NCI-H2081 treated with DMSO at 0.1 percent for 48 hours (cell line): ENCODE results near the gene DNAJC18.
"Not testable (repeated sequence)": the region's sequence is repeated elsewhere in the genome, so short reads cannot be mapped to it uniquely, and the experiment has no call there.

Experiments
- DNase-seq: peaks from one replicate; lab custom pipeline; 2025; lab: John Stamatoyannopoulos, UW

The DNAJC18 gene

GRCh38 chr5:139461176-139461575, 21.9 kb upstream of the DNAJC18 start:
- DNase-seq, result no peak

- no peak for DNase-seq
Measured at GRCh38 chr5:139460455-139460854, 21.1 kb upstream of the DNAJC18 start.

- DNase-seq, result no peak
Measured at GRCh38 chr5:139459451-139459934, 20.2 kb upstream of the DNAJC18 start.

GRCh38 chr5:139458580-139459407, 19.5 kb upstream of the DNAJC18 start:
- DNase-seq, result no peak

- DNase-seq, result no peak
Measured at GRCh38 chr5:139457653-139458306, 18.5 kb upstream of the DNAJC18 start.

GRCh38 chr5:139457241-139457640, 17.9 kb upstream of the DNAJC18 start:
- no peak for DNase-seq

GRCh38 chr5:139456776-139457175, 17.5 kb upstream of the DNAJC18 start:
- no peak for DNase-seq

- no peak for DNase-seq
Measured at GRCh38 chr5:139454568-139455290, 15.4 kb upstream of the DNAJC18 start.

GRCh38 chr5:139453683-139454567, 14.6 kb upstream of the DNAJC18 start:
- no peak for DNase-seq

- no peak for DNase-seq
Measured at GRCh38 chr5:139451878-139452660, 12.7 kb upstream of the DNAJC18 start.

GRCh38 chr5:139451176-139451575, 11.9 kb upstream of the DNAJC18 start:
- DNase-seq, result no peak

- DNase-seq, result no peak
Measured at GRCh38 chr5:139446956-139447779, 7.8 kb upstream of the DNAJC18 start.

- DNase-seq, result no peak
Measured at GRCh38 chr5:139445325-139446170, 6.2 kb upstream of the DNAJC18 start.

GRCh38 chr5:139443831-139444453, 4.6 kb upstream of the DNAJC18 start:
- no peak for DNase-seq

- DNase-seq, result not testable (repeated sequence)
Measured at GRCh38 chr5:139440416-139440815, 1.1 kb upstream of the DNAJC18 start.

GRCh38 chr5:139438707-139439012, 665 bp downstream of the DNAJC18 start:
- DNase-seq, result no peak

GRCh38 chr5:139435676-139436075, 3.6 kb downstream of the DNAJC18 start:
- no peak for DNase-seq

GRCh38 chr5:139431706-139432105, 7.6 kb downstream of the DNAJC18 start:
- no peak for DNase-seq

- no peak for DNase-seq
Measured at GRCh38 chr5:139430015-139430414, 9.3 kb downstream of the DNAJC18 start.
